Measurements from ENCODE around the gene HK2.
"Not testable (repeated sequence)": the region's sequence is repeated elsewhere in the genome, so short reads cannot be mapped to it uniquely, and the experiment has no call there.

Gene HK2

GRCh38 chr2:74906395-74906794, 72.5 kb downstream of the HK2 start:
- no peak for DNase-seq

DNA sequence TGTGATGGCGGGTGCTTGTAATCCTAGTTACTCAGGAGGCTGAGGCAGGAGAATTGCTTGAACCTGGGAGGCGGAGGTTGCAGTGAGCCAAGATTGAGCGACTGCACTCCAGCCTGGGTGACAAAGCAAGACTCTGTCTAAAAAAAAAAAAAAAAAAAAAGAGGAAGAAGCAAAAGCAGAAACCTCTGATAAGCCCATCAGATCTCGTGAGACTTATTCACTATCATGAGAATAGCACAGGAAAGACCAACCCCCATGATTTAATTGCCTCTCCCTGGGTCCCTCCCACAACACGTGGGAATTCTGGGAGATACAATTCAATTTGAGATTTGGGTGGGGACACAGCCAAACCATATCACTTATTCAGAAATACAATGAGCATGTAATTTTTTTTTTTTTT, 73.6 kb downstream of the HK2 start:
- DNase-seq = not testable (repeated sequence)

- no peak for DNase-seq
Measured at GRCh38 chr2:74908748-74909444, 75.0 kb downstream of the HK2 start.

DNA sequence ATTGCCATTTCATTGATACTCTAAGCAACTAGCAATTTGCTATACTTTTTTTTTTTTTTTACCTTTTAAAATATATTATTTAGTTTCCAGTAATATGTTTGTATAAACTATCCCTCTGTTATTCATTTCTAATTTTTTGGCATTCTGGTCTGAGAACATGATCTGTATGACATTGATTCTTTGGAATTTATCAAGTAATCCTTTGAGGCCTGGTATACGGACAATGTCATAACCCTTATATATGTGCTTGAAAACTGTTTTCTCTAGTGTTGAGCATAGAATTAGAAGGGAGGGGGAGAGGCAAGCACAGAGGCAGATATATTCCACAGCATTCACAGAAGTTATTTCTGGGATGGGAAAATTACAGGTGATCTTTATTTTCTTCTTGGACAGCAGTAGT, 76.3 kb downstream of the HK2 start:
- no peak for DNase-seq

DNA sequence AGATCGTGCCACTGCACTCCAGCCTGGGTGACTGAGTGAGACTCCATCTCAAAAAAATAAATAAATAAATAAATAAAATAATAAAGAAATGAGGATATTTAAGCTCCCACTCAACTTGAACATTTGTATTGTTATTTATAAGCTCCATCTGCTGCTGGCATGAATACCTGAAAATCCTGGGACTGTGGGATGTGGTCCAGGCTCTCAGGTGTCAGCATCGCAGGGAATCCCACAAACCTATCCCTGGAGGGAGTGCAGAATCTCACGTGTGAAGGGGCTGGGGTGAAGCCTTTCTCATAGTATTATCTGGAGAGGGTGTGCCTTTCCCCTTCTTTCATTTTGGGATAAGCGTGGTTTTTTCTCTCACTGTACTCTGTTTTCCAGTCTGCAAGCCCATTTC, 77.1 kb downstream of the HK2 start:
- no peak for DNase-seq

DNA sequence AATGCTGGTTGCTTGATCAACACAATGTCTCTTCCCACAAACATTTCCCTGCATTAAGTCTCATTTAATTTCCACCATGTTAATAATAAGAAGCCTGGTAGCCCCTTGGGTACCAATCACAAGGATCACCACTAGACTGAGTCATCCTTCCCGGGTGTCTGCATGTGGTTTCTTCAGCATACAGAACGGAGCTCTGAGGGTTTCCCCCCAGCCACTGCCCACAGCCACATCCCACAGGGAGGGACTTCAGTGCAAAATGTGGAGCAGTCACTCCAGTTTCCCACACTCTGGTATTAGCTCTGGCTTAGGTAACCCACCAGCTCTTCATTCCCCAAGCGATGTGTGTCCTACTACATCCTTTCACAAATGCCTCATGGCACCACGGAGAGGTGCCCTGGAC, 81.8 kb downstream of the HK2 start:
- DNase-seq = no peak

GRCh38 chr2:74916394-74916793, 82.5 kb downstream of the HK2 start:
- no peak for DNase-seq

- DNase-seq = no peak
Measured at GRCh38 chr2:74917702-74918619, 84.0 kb downstream of the HK2 start.

- DNase-seq = peak; percentile 72
Measured at GRCh38 chr2:74919827-74920226, 85.9 kb downstream of the HK2 start.

DNA sequence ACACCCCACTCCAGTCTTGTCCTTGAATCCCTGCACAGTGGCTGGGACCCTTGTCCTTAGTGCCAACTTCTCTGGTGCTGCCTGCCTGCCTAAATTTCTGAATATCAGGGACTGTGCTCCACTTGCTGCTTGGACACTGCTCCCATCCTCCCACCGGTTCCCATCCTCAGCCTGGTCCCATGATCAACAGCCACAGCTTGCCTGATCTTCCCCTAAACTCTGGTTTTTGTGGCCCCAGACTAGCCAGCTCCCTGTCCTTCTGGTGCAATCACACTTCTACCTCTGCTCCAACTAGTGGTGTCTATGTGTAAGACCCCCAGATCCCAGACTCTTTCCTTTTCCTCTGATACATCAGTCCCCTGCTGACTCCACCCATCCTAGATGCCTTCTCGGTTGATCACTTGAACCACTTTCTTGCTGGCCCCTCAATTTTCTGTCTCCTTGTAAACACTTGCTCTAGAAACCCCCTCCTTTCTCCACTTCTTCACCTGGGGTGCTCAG, 87.4 kb downstream of the HK2 start:
- DNase-seq = no peak

GRCh38 chr2:74922592-74923227, 88.8 kb downstream of the HK2 start:
- DNase-seq = no peak

DNA sequence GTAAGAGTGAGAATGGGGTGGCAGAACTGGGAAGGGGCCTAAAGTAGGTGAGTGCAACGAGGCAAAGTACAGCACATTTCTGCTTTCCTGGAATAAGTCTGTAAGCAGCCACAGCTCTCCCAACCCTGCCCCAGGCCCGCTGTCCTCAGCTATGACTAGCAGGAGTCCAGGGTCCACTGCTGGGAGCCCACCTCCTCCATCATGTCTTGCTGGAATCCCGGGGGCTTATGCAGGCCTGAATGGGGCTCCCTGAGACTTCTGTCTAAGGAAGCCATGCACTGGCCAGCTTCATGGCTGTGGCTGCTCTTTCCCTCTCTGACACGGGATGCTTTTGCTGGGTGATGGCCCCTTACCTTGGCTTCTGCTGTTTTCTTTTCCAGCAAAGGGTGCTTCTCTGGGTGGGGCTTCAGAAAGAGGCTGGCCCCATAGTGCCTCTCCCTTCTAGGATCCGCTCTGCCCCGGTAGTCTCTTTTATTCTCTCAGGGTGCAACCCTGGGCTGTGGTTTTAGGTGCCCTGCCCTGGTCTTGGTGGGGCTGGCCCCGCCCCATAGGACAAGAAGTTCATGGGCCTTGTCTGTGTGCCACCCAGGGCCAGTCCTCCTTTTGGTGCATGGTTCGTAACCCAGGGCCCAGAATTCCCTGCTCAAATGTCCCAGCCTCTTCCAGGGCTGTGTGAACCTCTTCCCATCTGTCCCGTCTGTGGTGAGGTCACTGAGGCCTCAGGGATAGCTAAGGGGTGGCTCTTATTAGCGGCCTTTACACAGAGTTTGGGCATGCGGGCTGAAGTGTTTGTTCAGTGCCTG, 90.7 kb downstream of the HK2 start:
- DNase-seq = no peak

DNA sequence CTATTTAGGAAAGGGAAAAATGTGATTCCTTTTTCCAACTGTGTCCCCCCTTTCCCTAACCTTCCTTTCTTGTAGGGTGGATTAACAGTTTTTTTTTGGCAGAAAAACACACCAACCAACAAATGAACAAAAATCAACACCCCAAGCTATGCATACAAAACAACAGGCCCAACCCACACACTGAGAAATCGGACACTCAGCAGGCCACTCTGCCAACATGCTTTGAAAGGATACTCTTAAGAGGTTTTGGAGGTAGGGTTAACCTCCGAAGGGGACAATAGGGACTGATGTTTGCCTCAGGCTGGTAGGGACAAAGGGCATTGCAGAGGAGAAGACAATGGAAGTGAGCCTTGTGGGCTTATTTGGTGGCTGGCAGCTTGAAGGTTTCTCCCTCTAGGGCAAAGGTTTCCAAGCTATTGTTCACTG, 91.4 kb downstream of the HK2 start:
- DNase-seq = no peak

DNA sequence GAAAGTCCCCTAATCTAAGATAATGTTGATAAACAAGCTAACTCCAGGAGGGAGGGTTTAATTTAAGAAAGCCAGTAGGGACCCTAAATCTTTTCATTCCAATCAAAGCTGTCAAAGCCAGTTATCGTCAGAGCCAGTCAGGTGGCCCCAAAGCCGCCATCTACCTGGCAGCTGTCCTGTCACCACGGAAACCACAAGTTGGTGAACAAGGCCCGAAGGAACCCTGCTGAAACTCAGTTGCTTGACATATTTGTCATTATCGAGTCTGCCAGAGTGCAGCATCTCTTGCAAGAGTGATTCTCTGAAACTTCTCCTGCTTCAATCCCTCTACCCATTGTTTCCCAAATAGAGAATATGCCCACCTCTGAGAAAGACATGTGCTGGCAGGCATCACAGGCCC, 93.7 kb downstream of the HK2 start:
- no peak for DNase-seq

DNA sequence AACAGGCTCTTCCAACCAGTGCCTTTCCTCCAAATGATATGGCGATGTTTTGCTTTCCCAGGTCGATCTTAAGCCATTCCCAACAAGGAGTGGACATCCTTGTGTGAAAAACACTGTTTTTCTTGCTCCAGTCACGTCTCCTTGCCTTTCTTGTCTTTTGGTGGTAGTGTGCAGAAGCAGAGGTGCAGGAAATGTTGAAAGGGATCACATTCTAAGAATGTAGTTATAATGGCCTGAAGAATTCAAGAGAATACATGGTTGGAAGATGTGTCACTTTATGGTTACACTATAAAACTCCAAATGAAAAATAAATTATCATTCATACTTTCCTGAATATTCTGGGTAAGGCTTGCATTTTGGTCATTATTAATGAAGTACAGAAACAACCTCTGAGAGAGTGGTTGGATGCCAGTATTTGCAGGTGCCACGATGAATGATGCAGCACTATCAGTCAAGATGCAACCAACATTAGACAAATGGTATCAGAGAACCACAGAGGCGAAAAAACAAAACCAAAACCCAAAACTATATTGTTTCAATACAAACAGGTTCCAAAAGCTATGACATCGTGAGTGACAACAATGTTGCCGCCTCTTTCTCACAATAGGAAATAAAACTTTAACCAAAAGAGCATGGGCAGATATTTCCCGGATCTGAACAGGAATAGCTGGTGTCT, 97.0 kb downstream of the HK2 start:
- DNase-seq = no peak

GRCh38 chr2:74931940-74932339, 98.0 kb downstream of the HK2 start:
- no peak for DNase-seq

DNA sequence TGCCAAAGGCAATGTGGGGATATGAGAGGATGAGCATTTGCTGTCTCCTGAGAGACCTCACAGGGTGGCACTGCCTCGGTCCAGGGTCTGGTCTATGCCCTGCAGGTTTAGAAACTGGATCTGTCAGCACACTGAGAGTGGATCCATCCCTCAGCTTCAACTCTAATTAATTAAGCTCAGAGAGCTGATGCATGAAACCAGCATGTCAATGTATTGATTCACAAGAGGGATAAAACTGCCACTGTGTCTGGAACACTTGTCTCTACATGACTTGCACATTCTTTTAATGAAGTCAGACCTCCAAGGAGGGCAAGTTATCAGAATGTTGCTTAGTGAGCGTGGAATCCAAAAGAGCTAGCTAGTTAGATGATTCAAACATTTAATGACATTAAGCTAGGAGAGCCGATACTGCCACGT, 102.1 kb downstream of the HK2 start:
- DNase-seq = no peak

- no peak for DNase-seq
Measured at GRCh38 chr2:74937221-74937880, 103.4 kb downstream of the HK2 start.

DNA sequence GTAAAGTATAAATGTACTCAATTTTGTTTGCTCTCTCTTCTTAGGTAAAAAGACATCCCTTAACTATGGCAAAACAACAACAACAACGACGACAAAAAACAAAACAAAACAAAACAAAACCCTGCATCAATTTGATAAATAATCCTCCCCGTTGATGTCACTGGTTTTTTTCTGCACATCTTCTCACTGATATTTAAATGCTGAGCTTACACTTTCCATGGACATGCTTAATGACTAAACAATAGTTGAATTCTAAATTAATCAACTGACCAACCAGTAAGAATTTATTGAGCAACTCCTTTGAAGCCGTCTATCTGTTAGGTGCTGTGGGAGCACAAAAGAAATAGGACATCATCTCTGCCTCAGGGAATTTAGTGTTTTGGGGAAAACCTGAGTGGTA, 104.3 kb downstream of the HK2 start:
- DNase-seq = no peak

GRCh38 chr2:74939919-74940812, 106.2 kb downstream of the HK2 start:
- no peak for DNase-seq

All from activated CD4-positive, alpha-beta T cell treated with anti-CD3 and anti-CD28 coated beads, Interleukin-2, amount 50 U/mL, for 1 hour (primary cell).